PFSK-1 (cell line): ENCODE data around the gene CLEC1A.

Source experiments
- POLR2AphosphoS5 ChIP-seq: IDR thresholded peaks from 2 replicates; pipeline ENCODE4 v1.6.1; 2012; ENCODE audit warnings: low read depth, mild to moderate bottlenecking, control low read depth, low read length, moderate library complexity
- TAF1 ChIP-seq: IDR thresholded peaks from 2 replicates; pipeline ENCODE4 v1.6.1; 2012; ENCODE audit warnings: low read length, control low read depth, borderline replicate concordance; ENCODE audit not compliant: insufficient read depth

DNA sequence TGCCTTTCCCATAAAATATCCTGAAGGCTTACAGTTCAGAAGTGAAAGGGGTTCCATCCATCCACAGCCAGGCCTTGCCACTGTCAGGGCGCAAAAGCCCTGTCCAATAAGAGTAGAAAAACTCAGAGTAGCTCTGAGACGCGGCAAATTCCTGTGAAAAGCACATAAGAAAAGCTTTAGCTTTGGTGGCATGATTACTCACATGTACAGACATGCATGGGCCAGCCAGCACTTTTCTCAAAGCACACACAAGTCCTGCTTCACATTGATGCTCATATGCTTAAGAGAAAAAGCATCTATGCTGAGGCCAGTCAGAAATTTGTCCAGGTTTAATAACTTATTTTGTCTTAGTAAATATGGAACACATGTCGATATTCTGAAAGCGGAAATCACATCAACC lies 25.5 kb downstream of the CLEC1A start:
- TF ChIP-seq POLR2AphosphoS5 (no peak), TAF1 (no peak)
